ENCODE data around the gene RASL10A.
A peak's percentile ranks its signal among the peaks of the same experiment; 100 is the strongest.

RASL10A gene

DNA sequence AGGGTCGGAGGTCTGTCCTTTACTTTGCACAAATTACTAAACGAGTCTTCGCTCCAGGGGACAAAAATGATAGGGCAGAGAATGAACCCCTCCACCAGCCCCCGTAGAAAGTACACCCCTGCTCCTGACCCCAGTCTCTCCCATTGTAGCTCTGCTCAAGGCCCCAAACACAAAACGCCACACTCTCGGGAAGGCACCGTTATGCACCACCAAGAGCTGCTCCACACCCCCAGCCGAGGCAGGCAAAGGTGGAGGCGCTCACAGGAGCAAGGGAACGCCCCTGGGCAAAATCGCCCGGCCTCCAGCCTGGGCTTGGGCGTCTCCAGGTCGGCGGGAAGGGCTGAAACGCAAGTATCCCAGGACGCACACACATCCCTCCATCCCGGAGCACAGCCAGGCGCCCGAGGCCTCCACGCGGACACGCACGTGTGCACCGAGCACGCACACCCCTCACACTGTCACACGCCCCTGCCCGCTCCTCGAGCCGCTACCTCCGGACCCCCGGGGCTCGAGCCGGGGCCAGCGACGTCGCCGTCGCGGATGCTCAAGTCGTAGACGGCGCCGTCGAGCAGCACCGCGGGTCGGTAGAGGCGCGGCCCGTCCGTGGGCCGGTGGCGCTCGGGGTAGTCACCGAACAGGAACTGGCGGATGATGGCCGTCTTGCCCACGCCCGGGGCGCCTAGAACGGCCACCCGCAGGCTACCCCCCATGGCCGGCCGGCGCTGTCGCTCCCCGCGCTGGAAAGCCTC is 786 bp downstream of the RASL10A start:
- Histone ChIP-seq H3K9me3 (replicated peaks; ENCODE audit: low read length) (no peaks in the 10 kb centered on the region), H3K27me3 (ENCODE audit: control insufficient read depth, insufficient read depth, low read length) (peaks cover 32% of the 10 kb centered on the region), H3K4me1 (ENCODE audit: control insufficient read depth, insufficient read depth, low read length) (peaks cover 29% of the 10 kb centered on the region), H3K4me3 (ENCODE audit: low read length) (peak overlapping the region; percentile 58), H3K36me3 (ENCODE audit: insufficient read depth, low read length) (peaks cover 12% of the 10 kb centered on the region), H3K4me2 (ENCODE audit: low read length) (peak overlapping the region; percentile 74), H3K9ac (ENCODE audit: low read depth, low read length) (no peak overlapping the region)

DNA sequence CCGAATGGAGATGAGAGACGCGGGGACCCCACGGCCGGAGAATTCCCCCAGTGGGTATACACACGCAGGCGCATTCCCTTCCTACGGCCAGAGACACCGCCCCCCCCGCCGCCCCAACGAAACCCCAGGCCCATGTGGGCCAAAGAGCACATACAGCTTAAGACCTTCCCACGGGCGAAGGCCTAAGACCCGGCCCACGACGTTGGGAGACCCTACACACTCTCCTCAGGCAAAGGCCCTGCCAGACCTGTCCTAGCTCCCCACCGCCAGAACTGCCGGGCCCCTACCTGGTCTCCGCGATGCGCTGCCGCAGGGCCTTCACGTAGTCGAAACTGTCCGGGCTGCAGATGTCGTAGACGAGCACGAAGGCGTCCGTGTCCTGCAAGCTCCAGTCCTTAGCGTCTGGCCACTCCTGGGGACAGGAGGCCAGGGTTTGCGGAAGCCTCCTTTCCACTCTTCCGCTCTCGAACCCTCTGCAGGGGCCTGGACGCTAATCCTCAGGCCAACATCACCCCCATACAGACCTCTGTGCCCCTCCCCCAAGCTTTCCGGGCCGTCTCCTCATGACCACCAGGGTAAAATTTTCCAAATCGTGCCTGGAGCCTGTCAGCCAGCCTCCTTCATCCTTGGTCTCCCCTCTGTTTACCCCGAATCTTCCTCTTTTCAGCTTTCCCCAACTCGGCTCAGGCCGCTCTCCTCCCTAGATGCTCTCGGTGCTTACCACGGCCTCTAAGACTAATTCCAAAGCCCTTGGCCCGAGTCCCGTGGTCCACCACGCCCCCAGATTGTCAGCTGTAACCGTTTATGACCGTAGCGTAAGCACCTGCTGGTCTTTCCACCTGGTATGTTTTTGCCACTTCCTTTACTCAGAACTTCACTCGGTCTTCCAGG is 1.7 kb downstream of the RASL10A start:
- H3K9me3 ChIP-seq (replicated peaks; ENCODE audit: low read length) = no peaks in the 10 kb centered on the region
- H3K4me1 ChIP-seq (ENCODE audit: control insufficient read depth, insufficient read depth, low read length) = peaks cover 38% of the 10 kb centered on the region
- H3K27me3 ChIP-seq (ENCODE audit: control insufficient read depth, insufficient read depth, low read length) = peaks cover 32% of the 10 kb centered on the region
- H3K4me2 ChIP-seq (ENCODE audit: low read length) = no peak overlapping the region
- H3K36me3 ChIP-seq (ENCODE audit: insufficient read depth, low read length) = peaks cover 12% of the 10 kb centered on the region
- no peak overlapping the region for H3K4me3 ChIP-seq (ENCODE audit: low read length)
- no peak overlapping the region for H3K9ac ChIP-seq (ENCODE audit: low read depth, low read length)

DNA sequence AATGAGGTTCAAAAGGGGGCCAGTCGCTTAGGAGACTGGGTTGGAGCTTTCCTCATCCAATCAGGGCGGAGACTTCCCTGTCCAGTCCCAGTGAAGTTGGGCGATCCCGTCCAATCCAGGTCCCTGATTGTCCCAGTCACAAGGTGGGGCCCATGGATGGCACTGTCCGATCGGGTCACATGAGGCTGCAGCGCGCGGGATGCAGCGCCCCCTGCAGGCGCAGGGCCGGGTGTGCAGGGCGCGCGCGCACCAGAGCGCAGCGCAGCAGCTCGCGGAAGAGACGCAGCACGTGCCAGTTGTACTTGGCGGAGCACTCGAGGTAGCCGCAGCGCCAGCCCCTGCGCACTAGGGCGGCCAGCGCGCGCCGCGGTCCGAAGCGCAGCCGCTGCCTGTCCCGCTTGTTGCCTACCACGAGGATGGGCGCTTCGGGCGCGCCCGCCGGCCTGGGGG is 2.3 kb downstream of the RASL10A start:
- Histone ChIP-seq H3K4me3 (ENCODE audit: low read length) (no peak overlapping the region), H3K9ac (ENCODE audit: low read depth, low read length) (no peak overlapping the region), H3K27me3 (ENCODE audit: control insufficient read depth, insufficient read depth, low read length) (peaks cover 32% of the 10 kb centered on the region), H3K9me3 (replicated peaks; ENCODE audit: low read length) (no peaks in the 10 kb centered on the region), H3K4me2 (ENCODE audit: low read length) (no peak overlapping the region), H3K4me1 (ENCODE audit: control insufficient read depth, insufficient read depth, low read length) (peaks cover 44% of the 10 kb centered on the region), H3K36me3 (ENCODE audit: insufficient read depth, low read length) (peaks cover 12% of the 10 kb centered on the region)

- no peak overlapping the region for H3K9ac ChIP-seq (ENCODE audit: low read depth, low read length)
- peaks cover 51% of the 10 kb centered on the region for H3K4me1 ChIP-seq (ENCODE audit: control insufficient read depth, insufficient read depth, low read length)
- H3K4me2 ChIP-seq (ENCODE audit: low read length) = no peak overlapping the region
- H3K36me3 ChIP-seq (ENCODE audit: insufficient read depth, low read length) = peaks cover 12% of the 10 kb centered on the region
- H3K4me3 ChIP-seq (ENCODE audit: low read length) = no peak overlapping the region
- no peaks in the 10 kb centered on the region for H3K9me3 ChIP-seq (replicated peaks; ENCODE audit: low read length)
- H3K27me3 ChIP-seq (ENCODE audit: control insufficient read depth, insufficient read depth, low read length) = peaks cover 32% of the 10 kb centered on the region
These were observed 3.0 kb downstream of the RASL10A start for GRCh38 chr22:29312218-29313125.

- H3K36me3 ChIP-seq (ENCODE audit: insufficient read depth, low read length) = peaks cover 12% of the 10 kb centered on the region
- peak overlapping the region; percentile 38 for H3K4me3 ChIP-seq (ENCODE audit: low read length)
- no peaks in the 10 kb centered on the region for H3K9me3 ChIP-seq (replicated peaks; ENCODE audit: low read length)
- H3K4me2 ChIP-seq (ENCODE audit: low read length) = peak overlapping the region; percentile 73
- peaks cover 53% of the 10 kb centered on the region for H3K4me1 ChIP-seq (ENCODE audit: control insufficient read depth, insufficient read depth, low read length)
- peak overlapping the region; percentile 77 for H3K9ac ChIP-seq (ENCODE audit: low read depth, low read length)
- H3K27me3 ChIP-seq (ENCODE audit: control insufficient read depth, insufficient read depth, low read length) = peaks cover 29% of the 10 kb centered on the region
These were observed 3.9 kb downstream of the RASL10A start for GRCh38 chr22:29311464-29312217.

- peaks cover 55% of the 10 kb centered on the region for H3K4me1 ChIP-seq (ENCODE audit: control insufficient read depth, insufficient read depth, low read length)
- H3K36me3 ChIP-seq (ENCODE audit: insufficient read depth, low read length) = peaks cover 12% of the 10 kb centered on the region
- peak overlapping the region; percentile 48 for H3K4me3 ChIP-seq (ENCODE audit: low read length)
- H3K27me3 ChIP-seq (ENCODE audit: control insufficient read depth, insufficient read depth, low read length) = peaks cover 22% of the 10 kb centered on the region
- peak overlapping the region; percentile 73 for H3K4me2 ChIP-seq (ENCODE audit: low read length)
- no peaks in the 10 kb centered on the region for H3K9me3 ChIP-seq (replicated peaks; ENCODE audit: low read length)
- peak overlapping the region; percentile 77 for H3K9ac ChIP-seq (ENCODE audit: low read depth, low read length)
These were observed 4.6 kb downstream of the RASL10A start for GRCh38 chr22:29310863-29311339.

- Histone ChIP-seq H3K4me3 (ENCODE audit: low read length) (peak overlapping the region; percentile 48), H3K4me2 (ENCODE audit: low read length) (peak overlapping the region; percentile 99), H3K9me3 (replicated peaks; ENCODE audit: low read length) (no peaks in the 10 kb centered on the region), H3K9ac (ENCODE audit: low read depth, low read length) (peak overlapping the region; percentile 76), H3K4me1 (ENCODE audit: control insufficient read depth, insufficient read depth, low read length) (peaks cover 56% of the 10 kb centered on the region), H3K36me3 (ENCODE audit: insufficient read depth, low read length) (peaks cover 12% of the 10 kb centered on the region), H3K27me3 (ENCODE audit: control insufficient read depth, insufficient read depth, low read length) (peaks cover 20% of the 10 kb centered on the region)
These were observed 5.2 kb downstream of the RASL10A start for GRCh38 chr22:29310065-29310862.

DNA sequence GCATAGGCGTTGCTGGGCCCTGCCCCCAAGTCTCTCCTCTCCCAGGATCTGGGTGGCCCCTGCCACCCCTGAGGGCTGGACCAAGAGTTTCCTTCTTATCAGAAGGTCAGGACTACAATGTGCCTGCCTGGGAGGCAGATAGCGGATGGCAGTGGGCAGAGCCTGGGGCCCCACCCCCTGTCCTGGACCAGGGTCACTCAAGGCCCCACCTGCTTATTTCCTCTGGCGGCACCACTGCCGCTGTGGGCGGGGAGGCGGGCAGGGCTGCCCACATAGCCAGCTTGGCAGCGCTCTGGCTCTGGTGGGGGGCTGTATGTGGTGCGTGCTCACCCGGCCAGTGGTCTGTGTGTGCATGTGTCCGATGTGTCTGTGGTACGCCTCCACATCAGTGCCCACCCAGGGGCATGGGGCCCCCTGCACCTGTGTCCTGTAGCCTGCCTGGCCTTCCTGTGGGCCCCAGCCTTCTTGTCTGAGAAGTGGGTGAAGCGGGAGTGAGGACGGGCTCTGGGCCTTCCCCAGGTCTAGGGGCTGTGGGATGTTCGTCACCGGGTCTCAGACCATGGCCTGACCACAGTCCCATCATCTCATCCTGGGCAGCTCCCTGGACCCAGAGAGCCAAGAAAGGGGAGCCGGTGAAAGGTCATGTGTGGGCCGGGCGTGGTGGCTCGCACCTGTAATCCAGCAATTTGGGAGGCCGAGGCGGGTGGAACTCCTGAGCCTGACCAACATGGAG is 6.0 kb downstream of the RASL10A start:
- peaks cover 53% of the 10 kb centered on the region for H3K4me1 ChIP-seq (ENCODE audit: control insufficient read depth, insufficient read depth, low read length)
- H3K27me3 ChIP-seq (ENCODE audit: control insufficient read depth, insufficient read depth, low read length) = peaks cover 12% of the 10 kb centered on the region
- H3K9ac ChIP-seq (ENCODE audit: low read depth, low read length) = peak overlapping the region; percentile 76
- peaks cover 12% of the 10 kb centered on the region for H3K36me3 ChIP-seq (ENCODE audit: insufficient read depth, low read length)
- peak overlapping the region; percentile 90 for H3K4me3 ChIP-seq (ENCODE audit: low read length)
- H3K9me3 ChIP-seq (replicated peaks; ENCODE audit: low read length) = no peaks in the 10 kb centered on the region
- H3K4me2 ChIP-seq (ENCODE audit: low read length) = peak overlapping the region; percentile 99

DNA sequence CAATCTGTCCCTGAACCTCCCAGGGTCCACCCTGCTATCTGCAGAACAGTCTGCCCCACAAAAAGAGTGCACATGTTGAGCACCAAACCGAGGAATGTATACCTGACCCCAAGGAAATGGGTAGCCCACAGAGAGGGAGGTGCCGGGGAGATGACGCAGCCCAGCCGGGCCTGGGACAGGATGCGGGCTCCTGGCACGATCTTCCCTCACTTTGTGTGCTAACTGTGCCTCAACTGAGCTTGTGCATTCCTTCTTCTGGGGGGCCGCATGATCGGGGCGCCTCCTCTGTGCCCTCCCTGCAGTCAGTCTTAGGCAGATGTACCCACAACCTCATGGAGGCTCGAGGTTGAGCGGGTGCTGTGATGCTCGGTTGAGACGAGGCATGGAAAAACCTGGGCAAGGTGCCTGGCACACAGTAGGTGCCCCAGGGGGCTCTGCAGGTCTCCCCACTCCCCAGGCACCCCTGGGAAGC is 6.7 kb downstream of the RASL10A start:
- Histone ChIP-seq H3K27me3 (ENCODE audit: control insufficient read depth, insufficient read depth, low read length) (peaks cover 5% of the 10 kb centered on the region), H3K4me3 (ENCODE audit: low read length) (peak overlapping the region; percentile 90)

More for the DNA sequence above, 6.7 kb downstream of the RASL10A start:
- peaks cover 12% of the 10 kb centered on the region for H3K36me3 ChIP-seq (ENCODE audit: insufficient read depth, low read length)
- H3K4me2 ChIP-seq (ENCODE audit: low read length) = peak overlapping the region; percentile 99
- no peaks in the 10 kb centered on the region for H3K9me3 ChIP-seq (replicated peaks; ENCODE audit: low read length)
- peaks cover 52% of the 10 kb centered on the region for H3K4me1 ChIP-seq (ENCODE audit: control insufficient read depth, insufficient read depth, low read length)
- peak overlapping the region; percentile 87 for H3K9ac ChIP-seq (ENCODE audit: low read depth, low read length)
